Brain microvascular endothelial cell (primary cell): ENCODE results near the gene CDKN2B-AS1.

ENCODE experiments used
- DNase-seq: peaks from one replicate; pipeline ENCODE4 v3.0.0-alpha.2; 2020
- H3K27ac ChIP-seq: fragments of 250-450 bp; sonication (Bioruptor Pico); 2 replicates; pipeline ENCODE4 v1.5.1; 2020; ENCODE audit warnings: mild to moderate bottlenecking, moderate library complexity
- H3K27me3 ChIP-seq: fragments of 250-450 bp; sonication (Bioruptor Pico); replicated peaks from 2 replicates; pipeline ENCODE4 v1.5.1; 2020; ENCODE audit warnings: mild to moderate bottlenecking
- H3K36me3 ChIP-seq: fragments of 250-450 bp; sonication (Bioruptor Pico); replicated peaks from 2 replicates; pipeline ENCODE4 v1.5.1; 2020; ENCODE audit warnings: mild to moderate bottlenecking
- H3K4me3 ChIP-seq: 2 replicates; pipeline ENCODE4 v1.5.1; 2011; ENCODE audit warnings: low read depth, mild to moderate bottlenecking, control low read depth, low read length, moderate library complexity
- CTCF ChIP-seq: IDR thresholded peaks from 2 replicates; pipeline ENCODE4 v1.5.1; 2011; ENCODE audit warnings: low read depth, mild to moderate bottlenecking, moderate library complexity, low read length, control low read depth, inconsistent platforms; ENCODE audit errors: missing control alignments
- in situ Hi-C: cut with HindIII; loops from 2 replicates; pipeline ENCODE4 v1.10.0; 2017; ENCODE audit warnings: low sequenced_read_pairs, low pct_ligation_motif_present

CDKN2B-AS1 gene

DNA sequence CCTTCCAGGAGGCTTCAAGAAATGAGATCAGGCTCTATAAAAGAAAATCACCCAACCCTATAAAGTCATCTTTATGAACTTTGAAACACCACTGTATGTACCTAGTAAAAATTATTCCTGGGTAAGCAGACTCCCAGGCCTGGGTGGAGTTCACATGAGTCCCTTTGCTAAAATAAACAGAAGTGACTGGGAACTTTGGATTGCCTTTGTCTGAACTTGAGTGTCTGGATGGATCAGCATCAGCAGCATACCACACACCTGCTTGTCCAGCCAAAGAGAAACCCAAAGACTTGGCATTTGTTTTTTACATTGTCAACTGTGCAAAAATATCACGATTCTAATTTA is 94.1 kb downstream of the CDKN2B-AS1 start:
- in situ Hi-C loops: no loop called here
- no peak overlapping the region for H3K4me3 ChIP-seq
- H3K27me3 ChIP-seq: no peaks in the 10 kb centered on the region
- H3K36me3 ChIP-seq: no peaks in the 10 kb centered on the region
- no peak for DNase-seq
- no peak overlapping the region for H3K27ac ChIP-seq
- TF ChIP-seq CTCF: no peak

GRCh38 chr9:22097707-22098106 is 103.1 kb downstream of the CDKN2B-AS1 start:
- no peak for TF ChIP-seq CTCF
- H3K36me3 ChIP-seq: no peaks in the 10 kb centered on the region
- H3K27me3 ChIP-seq: no peaks in the 10 kb centered on the region
- peak; percentile 73 for DNase-seq
- H3K4me3 ChIP-seq: no peak overlapping the region
- in situ Hi-C loops: no loop called here
- H3K27ac ChIP-seq: peak overlapping the region; percentile 68

GRCh38 chr9:22098643-22099332 is 104.2 kb downstream of the CDKN2B-AS1 start:
- in situ Hi-C loops: no loop called here
- Histone ChIP-seq H3K27me3 (no peaks in the 10 kb centered on the region), H3K36me3 (no peaks in the 10 kb centered on the region), H3K4me3 (no peak overlapping the region), H3K27ac (peak overlapping the region; percentile 68)
- no peak for DNase-seq
- no peak for TF ChIP-seq CTCF

GRCh38 chr9:22100626-22101025 is 106.0 kb downstream of the CDKN2B-AS1 start:
- in situ Hi-C loops: no loop called here
- H3K4me3 ChIP-seq: no peak overlapping the region
- no peaks in the 10 kb centered on the region for H3K36me3 ChIP-seq
- peak; percentile 24 for TF ChIP-seq CTCF
- no peak for DNase-seq
- H3K27me3 ChIP-seq: no peaks in the 10 kb centered on the region
- H3K27ac ChIP-seq: no peak overlapping the region

DNA sequence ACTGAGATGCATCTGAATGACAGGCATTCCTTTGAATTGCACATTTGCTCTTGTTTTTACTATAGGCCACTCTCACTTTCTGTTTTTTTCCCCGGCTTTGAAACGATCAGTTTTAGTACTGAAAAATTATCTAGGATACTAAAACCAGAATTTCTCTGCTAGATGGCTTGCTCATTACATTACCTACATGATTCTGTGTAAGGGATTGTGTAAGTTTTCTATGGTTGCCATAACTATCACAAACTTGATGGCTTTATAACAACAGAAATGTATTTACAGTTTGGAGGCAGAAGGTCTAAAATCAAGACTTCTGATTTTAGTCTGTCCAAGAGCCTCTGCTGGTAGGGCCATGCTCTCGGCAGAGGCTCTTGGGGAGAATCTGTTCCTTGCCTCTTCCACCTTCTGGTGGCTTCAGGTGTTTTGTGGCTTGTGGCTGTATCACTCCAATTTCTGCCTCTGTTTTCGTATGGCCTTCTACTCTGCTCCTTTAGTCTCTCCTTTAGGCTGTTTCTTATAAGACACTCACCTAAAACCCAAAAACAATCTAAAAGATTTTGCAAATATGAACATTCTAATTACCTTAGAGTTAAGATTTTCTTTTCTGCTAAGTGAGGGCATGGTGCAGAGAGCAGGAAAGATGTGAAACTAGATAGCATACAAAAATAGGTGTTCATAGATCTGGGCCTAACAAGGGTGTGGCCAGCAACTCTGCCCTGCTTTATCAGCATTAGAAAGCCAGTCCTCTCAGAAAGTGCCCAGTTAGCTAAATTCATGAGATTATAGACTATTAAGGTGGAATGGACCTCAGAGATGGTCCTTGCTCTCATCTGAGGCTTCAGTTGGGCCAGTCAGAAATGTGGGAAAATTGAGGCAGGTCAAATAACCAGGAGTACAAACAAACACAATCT is 107.8 kb downstream of the CDKN2B-AS1 start:
- no peak for TF ChIP-seq CTCF
- in situ Hi-C loops: no loop called here
- no peak for DNase-seq
- Histone ChIP-seq H3K36me3 (no peaks in the 10 kb centered on the region), H3K27me3 (no peaks in the 10 kb centered on the region), H3K27ac (peak overlapping the region; percentile 95), H3K4me3 (no peak overlapping the region)
